Stimulated activated CD4-positive, alpha-beta T cell treated with anti-CD3 and anti-CD28 coated beads, Interleukin-4, amount 100 ng/mL, for 1 hour (primary cell): ENCODE measurements around the gene VPS13D.
"Not testable (repeated sequence)": the region's sequence is repeated elsewhere in the genome, so short reads cannot be mapped to it uniquely, and the experiment has no call there.

Source experiments
- DNase-seq: peaks from one replicate; pipeline ENCODE4 v3.0.0-alpha.2; 2020

Gene VPS13D

DNA sequence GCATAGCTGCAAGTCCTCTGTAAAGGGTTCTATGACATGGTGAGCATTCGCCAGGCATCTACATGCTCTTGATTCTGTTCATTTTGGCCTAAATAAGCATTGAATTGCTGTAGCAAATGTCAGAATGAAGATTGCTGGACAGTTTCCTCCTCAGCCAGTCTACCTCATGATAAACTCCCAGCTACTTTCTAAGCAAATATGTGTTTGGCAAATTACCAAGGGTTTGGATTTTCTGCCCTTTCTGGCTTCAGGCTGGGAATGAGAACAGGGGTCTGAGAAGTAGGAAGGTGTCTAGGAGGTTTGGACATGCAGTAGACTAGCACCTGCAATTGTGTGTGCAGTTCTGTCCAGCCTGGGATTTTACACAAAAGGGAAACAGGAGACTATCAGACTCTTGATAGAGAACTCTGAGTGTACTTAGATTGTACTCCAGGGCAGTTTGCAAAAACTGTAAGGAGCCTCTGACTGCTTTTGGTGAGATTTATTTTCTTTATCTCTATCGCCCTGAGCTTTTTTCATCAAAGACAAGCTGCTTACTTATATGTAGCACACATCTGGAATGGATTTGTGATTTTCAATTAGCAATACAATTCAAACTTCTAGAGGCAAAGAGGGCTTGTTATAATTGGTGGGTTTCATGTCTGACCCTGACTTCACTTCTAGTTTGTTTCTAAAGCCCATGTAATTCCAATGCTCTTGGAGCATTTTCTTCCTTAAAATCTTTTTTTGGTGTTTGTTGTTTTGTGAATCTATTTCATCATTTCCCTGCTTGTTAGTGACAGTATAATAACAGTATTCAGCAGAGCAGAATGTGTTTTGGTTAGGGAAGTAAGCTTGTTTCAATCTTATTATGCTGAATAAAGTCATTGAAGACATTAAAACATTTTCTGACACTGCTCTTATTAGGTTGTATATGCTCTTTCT lies 150.8 kb downstream of the VPS13D start:
- no peak for DNase-seq

DNA sequence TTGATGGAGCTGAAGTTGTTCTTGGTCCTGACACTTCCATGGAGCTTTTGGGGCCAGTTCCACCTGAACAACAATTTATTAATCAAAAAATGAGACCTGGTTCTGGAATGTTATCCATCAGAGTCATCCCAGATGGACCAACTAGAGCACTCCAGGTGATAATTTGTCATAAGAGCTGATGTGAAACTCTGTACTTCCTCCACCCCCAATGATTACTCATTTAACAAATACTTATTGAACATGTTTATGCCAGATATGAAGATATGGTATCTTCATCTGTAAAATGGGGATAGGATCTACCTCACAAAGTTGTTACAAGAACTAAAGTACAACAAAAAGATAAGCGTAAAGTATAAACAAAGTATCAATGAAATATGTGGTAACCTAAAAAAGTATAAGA lies 153.2 kb downstream of the VPS13D start:
- no peak for DNase-seq

DNA sequence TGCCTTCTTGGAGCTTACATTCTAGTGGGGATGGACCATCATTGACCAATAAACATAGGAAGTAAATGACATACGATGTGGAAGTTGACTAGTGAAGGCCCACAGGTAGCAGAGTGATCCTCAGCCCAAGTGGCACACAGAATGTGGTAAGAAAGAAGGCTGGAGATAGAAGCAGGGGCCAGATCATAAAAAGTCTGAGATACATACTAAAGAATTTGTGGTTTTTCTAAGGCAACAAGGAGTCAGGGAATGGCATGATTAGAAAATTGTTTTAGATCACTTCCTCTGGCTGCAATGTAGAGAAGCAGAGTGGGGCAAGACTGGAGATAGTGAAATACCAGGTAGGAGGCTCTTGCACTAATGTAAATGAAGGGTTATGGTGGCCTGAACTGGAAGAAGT lies 154.0 kb downstream of the VPS13D start:
- no peak for DNase-seq

DNA sequence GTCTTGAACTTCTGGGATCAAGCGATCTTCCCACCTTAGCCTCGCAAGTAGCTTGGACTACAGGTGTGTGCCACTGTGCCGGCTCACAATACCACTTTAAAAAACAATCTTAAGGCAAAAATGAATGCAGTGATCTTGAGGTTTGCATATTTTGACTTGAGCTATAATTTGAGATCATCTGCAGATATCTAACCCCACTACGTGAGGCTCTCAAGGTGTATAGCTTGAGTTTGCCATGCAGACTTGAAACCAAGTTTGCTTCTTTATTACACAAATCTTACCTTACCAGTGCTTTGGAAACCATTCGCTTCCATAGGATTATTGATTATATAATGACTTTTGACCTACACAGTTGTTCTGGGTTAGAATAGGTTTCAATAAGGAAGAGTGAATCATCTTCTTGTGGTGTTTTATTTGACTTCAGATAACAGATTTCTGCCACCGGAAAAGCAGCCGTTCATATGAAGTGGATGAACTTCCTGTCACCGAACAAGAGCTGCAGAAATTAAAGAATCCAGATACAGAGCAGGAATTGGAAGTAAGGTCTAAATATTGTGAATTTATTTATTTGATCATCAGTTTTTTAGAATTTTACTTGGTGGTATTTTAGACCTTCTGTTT lies 155.1 kb downstream of the VPS13D start:
- DNase-seq = no peak

GRCh38 chr1:12386130-12386529 lies 156.3 kb downstream of the VPS13D start:
- no peak for DNase-seq

DNA sequence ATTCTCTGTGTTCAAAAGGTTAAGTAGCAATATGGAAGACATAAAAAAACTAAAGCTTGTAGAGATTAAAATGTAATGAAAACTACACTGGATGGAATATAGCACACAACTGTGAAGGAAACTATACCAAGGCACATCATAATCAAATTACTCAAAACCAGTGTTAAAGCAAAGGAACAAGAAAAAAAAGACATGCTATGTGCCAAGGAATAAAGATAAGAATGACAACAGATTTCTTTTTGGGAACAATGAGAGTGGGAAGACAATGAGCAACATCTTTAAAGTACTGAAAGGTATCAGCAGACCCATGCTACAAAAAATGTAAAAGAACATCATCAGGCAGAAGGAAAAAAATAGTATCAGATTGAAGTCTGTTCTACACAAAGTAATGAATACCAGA lies 157.8 kb downstream of the VPS13D start:
- no peak for DNase-seq

DNA sequence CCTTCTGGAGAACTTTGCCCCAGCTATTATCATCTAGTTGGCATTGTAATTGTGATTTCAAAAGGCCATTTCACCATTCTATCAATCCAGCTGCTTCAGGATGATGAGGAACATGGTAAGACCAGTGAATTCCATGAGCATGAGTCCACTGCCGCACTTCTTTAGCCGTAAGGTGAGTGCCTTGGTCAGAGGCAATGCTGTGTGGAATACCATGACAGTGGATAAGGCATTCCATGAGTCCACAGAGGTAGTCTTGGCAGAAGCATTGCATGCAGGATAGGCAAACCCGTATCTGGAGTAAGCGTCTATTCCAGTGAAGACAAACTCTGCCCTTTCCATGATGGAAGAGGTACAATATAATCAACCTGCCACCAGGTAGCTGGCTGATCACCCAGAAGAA lies 160.5 kb downstream of the VPS13D start:
- DNase-seq = not testable (repeated sequence)

- no peak for DNase-seq
Measured at GRCh38 chr1:12397462-12398450, 167.9 kb downstream of the VPS13D start.

DNA sequence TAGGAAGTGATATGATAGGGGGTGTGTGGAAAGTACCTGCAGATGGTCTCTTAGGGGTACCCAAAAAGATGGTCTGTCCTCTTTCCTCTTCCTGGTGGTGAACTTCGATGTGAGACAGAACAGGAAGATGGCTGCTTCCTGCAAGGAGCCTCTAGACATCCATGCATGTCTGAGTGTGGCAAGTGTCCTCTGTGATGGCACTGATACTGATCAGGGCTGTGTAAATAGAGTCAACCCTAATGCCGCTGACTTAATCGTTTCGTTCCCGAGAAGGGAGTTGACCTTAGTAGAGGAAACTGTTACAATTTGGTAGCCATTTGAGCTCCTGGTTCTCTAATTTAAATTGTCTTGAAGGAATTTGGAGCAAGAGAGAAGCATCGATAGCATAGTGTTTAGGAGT lies 168.6 kb downstream of the VPS13D start:
- DNase-seq = no peak

DNA sequence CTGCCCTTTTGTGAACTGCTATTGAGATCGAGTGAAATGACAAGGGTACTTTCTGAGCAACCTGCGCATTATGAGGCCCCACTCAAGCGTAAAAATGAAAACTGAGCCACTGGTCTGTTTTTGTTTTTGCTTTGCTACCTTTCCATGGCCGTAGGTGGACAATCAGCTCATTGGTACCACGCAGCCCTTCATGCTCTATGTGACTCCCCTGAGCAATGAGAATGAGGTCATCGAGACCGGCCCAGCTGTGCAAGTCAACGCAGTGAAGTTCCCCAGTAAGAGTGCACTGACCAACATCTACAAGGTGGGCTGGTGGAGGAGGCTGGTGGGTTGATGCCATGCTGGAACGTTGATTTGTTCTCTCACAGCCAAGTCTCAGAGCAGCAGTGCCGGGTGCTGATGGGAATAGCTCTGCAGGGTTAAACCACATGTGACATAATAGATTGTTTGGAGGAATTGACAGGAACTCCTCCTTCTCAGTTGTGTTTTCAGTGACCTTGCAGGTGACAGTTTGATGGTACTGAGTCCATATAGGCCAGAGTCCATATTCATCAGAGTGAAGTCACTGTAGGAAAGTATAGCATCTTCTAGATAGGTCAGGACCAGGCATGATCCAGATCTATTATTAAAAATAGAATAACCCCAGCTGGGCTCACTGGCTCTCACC lies 170.3 kb downstream of the VPS13D start:
- no peak for DNase-seq

- no peak for DNase-seq
Measured at GRCh38 chr1:12402159-12402673, 172.4 kb downstream of the VPS13D start.

DNA sequence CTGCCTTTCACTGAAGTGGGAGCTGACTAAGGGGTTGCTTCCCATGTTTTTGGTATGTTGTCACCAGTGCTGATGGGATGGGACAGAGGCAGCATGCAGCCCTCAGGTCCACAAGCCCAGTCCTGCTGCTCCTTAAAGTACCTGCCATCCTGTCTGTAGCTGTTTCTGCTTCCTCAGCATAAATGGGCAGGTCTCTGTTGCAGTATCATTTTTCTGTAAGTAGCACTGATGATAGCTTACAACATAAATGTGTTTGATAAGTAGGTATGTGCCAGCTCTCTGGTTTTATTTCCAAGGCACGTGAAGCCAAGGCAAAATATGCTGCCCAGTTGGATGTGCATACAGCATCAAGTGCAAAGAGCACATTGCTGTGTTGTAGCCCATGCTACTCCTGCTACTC lies 173.0 kb downstream of the VPS13D start:
- no peak for DNase-seq

DNA sequence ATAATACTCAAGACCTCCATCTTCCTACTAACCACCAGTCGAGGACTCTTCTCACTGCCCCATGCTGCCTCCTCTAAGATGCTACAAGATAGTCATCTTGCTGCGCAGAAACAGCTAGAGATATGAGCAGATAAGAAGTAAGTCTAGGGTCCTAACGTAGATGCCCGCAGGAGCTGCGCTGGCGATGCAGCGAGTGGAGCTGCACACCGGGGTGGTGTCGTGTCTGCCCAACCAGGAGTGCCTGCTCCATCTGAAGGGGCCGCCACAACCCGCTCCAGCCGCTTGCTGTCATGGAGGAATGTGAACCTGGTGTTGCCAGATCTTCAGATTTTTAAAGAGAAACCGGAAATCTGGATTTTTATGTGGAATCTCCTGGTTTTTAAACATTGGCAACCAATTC lies 175.1 kb downstream of the VPS13D start:
- no peak for DNase-seq

- no peak for DNase-seq
Measured at GRCh38 chr1:12405325-12406210, 175.7 kb downstream of the VPS13D start.

- no peak for DNase-seq
Measured at GRCh38 chr1:12406211-12407021, 176.6 kb downstream of the VPS13D start.

DNA sequence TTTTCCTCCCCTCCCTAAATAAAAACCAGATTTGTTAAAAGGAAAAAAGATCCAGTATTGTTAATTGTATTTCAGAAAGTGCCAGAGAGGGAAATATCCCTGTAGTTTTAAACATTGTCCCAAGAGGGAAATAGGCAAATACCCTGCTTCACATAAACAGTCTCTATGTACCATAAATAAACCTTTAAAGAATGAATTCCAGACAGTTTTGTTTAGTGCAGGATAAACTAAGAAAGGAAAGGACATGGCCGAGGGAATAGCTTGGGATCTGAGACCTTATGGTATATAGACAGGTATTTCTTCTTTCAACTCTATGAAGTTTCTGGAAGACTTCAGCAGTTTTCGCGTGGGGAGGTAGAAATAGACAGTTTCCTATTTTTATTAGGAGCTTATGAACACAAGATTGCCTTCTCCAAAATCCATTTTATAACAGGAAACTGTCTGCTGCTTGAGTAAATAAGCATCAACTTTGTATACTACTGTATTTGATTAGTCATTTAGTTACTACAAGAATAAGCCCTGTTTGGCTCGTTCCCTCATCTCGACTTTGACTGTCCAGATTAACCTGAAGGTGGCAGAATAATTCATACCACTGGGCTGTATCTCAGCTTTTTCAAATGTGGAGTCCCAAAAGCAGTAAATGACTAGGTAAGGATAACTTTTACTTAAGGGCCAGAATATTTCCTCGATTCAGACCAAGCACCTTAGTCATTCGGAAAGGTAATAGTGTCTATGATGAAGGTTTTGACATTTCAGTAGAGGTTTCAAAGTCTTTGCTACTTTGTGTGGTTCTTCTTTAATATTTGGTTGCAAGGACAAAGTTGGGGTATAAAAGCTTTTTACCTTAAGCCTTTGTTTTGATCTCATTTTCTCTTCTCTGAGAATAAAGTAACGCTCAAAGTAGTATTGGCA lies 177.5 kb downstream of the VPS13D start:
- DNase-seq = no peak

DNA sequence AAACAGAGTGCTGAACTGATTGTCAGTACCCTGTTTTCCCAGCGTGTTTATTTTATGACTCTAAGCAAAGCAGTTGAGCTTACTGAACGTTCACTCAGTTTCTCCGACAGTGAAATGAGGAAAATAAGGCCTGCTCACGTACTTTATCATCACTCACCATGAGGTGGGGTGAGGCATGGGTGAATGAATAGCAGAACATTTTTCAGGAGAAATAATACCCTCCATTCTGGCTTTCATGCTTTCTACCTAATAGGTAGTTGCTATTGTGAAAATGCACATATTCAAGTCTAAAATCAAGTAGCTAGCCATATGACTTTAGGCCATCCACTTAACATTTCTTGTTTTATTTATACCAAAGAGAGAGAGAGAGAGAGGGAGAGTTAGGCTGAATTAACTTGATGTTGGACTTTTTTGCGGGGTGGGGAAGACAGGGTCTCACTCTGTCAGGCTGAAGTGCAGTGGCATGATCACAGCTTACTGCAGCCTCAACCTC lies 178.2 kb downstream of the VPS13D start:
- no peak for DNase-seq

DNA sequence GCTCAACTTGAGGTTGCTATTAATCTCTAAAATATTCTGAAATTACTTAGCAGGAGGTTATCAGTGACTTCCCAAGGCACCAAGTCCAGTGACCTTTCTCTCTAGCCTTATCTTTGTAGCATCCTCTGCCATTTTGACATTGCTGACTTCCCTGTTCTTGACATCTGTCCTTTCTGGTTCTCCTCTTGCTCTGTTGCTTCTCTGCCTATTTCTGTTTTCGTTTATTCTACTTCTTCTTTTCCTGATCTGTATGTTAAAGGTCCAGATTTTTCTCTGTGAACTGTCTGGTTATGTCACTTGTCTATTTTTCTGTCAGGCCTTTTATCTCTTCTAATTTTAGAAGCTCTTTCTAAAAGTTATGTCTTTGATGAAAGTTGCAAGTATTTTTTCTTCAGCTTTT lies 178.8 kb downstream of the VPS13D start:
- no peak for DNase-seq

DNA sequence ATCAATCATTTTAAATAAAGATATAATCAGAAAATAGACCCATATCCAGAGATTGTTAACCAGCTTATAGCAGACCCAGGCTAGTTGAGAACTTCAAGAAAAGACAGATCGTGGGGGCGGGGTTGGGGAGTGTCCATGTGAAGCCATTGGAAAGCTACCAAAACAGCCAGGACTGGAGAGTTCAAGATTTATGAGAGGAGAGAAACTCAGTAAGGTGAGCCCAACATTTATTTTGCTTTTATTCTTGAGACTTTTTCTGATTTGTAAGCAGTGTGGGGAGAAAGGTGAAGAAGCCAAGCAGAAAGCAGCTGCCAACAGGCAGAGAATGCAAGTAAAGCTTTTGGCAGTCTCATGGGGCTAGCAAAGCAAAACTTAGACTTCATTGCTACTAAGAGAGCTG lies 179.9 kb downstream of the VPS13D start:
- no peak for DNase-seq
